Progenitor cell of endocrine pancreas (in vitro differentiated cells): Measurements from ENCODE around the gene ADAM19. TPM values are rescaled to one million over a fixed set of nuclear protein-coding genes. Genes with fewer than 3 reads are reported as not detected.

Experiments used
- DNase-seq: peaks from one replicate; pipeline ENCODE4 v3.0.0; 2021; ENCODE audit warnings: low spot score; ENCODE audit not compliant: unreplicated experiment
- H3K27ac Mint-ChIP-seq: 2 replicates; pipeline ENCODE4 v1.8.0; 2021; ENCODE audit warnings: mild to moderate bottlenecking, moderate library complexity, mixed read lengths
- H3K27me3 Mint-ChIP-seq: 2 replicates; pipeline ENCODE4 v1.8.0; 2021; ENCODE audit warnings: mixed read lengths
- H3K36me3 Mint-ChIP-seq: 2 replicates; pipeline ENCODE4 v1.8.0; 2022; ENCODE audit warnings: mixed read lengths; ENCODE audit not compliant: insufficient read depth
- H3K4me1 Mint-ChIP-seq: 2 replicates; pipeline ENCODE4 v1.8.0; 2021; ENCODE audit warnings: low read depth, mixed read lengths
- H3K4me3 Mint-ChIP-seq: 2 replicates; pipeline ENCODE4 v1.8.0; 2021; ENCODE audit warnings: low read depth, mild to moderate bottlenecking, moderate library complexity, mixed read lengths
- H3K9me3 Mint-ChIP-seq: 2 replicates; pipeline ENCODE4 v1.8.0; 2021; ENCODE audit warnings: low read depth, mixed read lengths
- total RNA-seq: library from RNA; stranded (reverse); gene quantifications from 2 replicates; pipeline ENCODE4 v1.2.1, GENCODE V29; 2021
- TF ChIP-seq, protein P1 (sequence below): fragments of 200-600 bp; sonication (generic); IDR thresholded peaks from one replicate; pipeline ENCODE4 v1.5.0; 2021; ENCODE audit warnings: antibody characterized with exemption, mild to moderate bottlenecking; ENCODE audit not compliant: unreplicated experiment

Gene ADAM19
- total RNA-seq, 1 donor from 2014 or later = 13.4 TPM

- peaks cover 13% of the 10 kb centered on the region for H3K4me1 Mint-ChIP-seq
- H3K4me3 Mint-ChIP-seq = no peak overlapping the region
- no peak for DNase-seq
- no peaks in the 10 kb centered on the region for H3K36me3 Mint-ChIP-seq
- no peaks in the 10 kb centered on the region for H3K27me3 Mint-ChIP-seq
- peaks cover 3% of the 10 kb centered on the region for H3K9me3 Mint-ChIP-seq
- H3K27ac Mint-ChIP-seq = no peak overlapping the region
- TF ChIP-seq, protein P1, sequence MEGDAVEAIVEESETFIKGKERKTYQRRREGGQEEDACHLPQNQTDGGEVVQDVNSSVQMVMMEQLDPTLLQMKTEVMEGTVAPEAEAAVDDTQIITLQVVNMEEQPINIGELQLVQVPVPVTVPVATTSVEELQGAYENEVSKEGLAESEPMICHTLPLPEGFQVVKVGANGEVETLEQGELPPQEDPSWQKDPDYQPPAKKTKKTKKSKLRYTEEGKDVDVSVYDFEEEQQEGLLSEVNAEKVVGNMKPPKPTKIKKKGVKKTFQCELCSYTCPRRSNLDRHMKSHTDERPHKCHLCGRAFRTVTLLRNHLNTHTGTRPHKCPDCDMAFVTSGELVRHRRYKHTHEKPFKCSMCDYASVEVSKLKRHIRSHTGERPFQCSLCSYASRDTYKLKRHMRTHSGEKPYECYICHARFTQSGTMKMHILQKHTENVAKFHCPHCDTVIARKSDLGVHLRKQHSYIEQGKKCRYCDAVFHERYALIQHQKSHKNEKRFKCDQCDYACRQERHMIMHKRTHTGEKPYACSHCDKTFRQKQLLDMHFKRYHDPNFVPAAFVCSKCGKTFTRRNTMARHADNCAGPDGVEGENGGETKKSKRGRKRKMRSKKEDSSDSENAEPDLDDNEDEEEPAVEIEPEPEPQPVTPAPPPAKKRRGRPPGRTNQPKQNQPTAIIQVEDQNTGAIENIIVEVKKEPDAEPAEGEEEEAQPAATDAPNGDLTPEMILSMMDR = no peak
Measured at GRCh38 chr5:157599565-157599964, 24.0 kb upstream of the ADAM19 start.

- DNase-seq = no peak
- TF ChIP-seq, protein P1 = no peak
- H3K9me3 Mint-ChIP-seq = peaks cover 3% of the 10 kb centered on the region
- peak overlapping the region; percentile 29 for H3K27ac Mint-ChIP-seq
- no peaks in the 10 kb centered on the region for H3K36me3 Mint-ChIP-seq
- H3K4me1 Mint-ChIP-seq = peaks cover 21% of the 10 kb centered on the region
- no peak overlapping the region for H3K4me3 Mint-ChIP-seq
- H3K27me3 Mint-ChIP-seq = no peaks in the 10 kb centered on the region
Measured at GRCh38 chr5:157598350-157598936, 22.9 kb upstream of the ADAM19 start.

DNA sequence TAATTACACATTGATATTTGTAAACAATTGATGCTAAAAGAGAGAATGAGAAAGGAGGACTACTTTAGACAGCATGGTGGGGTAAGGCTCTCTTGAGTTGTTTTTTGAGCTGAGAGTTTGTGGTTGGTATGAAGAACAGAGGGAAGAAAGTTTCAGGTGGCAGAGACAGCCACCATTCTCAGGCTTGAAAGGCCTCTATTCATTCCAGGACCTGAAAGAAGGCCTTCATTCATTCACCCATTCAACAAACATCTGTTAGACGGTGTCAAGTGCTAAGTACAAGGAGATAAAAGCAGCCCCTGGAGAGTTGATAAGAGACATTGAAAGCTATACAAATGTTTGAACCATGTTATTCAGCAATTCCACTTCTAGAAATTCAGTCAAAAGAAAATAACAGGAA lies 21.7 kb upstream of the ADAM19 start:
- TF ChIP-seq, protein P1 = no peak
- Mint-ChIP-seq H3K27me3 (no peaks in the 10 kb centered on the region), H3K27ac (peak overlapping the region; percentile 73), H3K4me1 (peaks cover 23% of the 10 kb centered on the region), H3K36me3 (no peaks in the 10 kb centered on the region), H3K9me3 (peaks cover 3% of the 10 kb centered on the region), H3K4me3 (no peak overlapping the region)
- no peak for DNase-seq

DNA sequence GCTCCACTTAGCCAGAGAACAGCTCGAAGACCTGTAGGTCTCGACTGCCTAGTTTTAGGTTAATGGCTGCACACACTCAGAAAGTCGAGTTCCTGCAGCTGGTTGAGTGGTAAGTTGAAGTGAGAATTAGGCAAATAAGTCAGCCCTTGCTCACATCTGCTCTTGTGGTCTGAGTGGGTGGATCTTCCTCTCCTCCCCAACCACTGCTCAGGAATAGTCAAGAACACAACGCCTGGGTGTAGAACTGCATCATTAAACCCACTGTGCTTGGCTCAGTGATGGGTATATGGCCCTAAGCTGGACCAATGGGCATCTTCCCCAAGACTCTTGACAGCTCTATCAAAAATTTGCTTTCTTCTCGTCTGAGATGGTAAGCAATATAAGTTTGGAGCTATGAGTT lies 20.9 kb upstream of the ADAM19 start:
- H3K9me3 Mint-ChIP-seq = peaks cover 9% of the 10 kb centered on the region
- H3K27me3 Mint-ChIP-seq = no peaks in the 10 kb centered on the region
- H3K27ac Mint-ChIP-seq = no peak overlapping the region
- H3K4me1 Mint-ChIP-seq = peaks cover 23% of the 10 kb centered on the region
- DNase-seq = no peak
- no peak overlapping the region for H3K4me3 Mint-ChIP-seq
- H3K36me3 Mint-ChIP-seq = no peaks in the 10 kb centered on the region
- TF ChIP-seq, protein P1 = no peak

DNA sequence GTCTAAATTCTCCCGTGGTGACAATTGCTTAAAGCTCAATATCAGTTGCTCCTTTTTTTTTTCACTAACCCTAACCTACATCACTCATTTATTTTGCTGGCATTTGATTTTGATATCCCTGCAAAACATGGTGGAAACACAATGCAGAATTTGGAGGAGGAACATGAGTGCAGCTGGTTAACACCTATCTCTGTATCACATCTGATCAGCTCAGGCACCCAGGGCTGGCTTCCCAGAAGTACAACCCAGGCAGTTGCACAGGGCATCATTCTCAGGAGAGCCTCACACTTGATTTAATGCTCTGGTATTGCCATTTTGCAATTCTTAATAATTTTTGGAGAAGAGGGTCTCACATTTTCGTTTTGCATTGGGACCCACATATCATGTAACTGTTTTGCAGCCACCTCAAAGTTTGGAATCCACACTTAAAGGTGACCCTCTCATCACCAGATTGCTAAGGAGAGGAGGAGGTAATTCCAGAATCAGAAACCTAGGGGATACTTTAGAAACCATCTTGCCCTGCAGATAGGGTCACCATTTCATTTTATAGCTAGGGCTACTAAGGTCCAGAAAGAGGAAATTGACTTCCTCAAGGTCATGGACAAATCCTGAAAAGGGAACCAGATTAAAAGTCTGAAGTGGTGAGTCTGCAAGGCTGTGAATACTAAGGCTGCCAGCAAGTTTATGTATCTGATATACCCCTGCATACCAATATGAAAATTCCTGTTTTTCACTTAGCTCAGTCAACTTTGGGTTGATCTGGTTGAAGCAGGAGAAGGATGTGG lies 19.3 kb upstream of the ADAM19 start:
- Mint-ChIP-seq H3K27me3 (no peaks in the 10 kb centered on the region), H3K36me3 (no peaks in the 10 kb centered on the region), H3K4me3 (no peak overlapping the region), H3K27ac (no peak overlapping the region), H3K4me1 (peaks cover 23% of the 10 kb centered on the region), H3K9me3 (peaks cover 9% of the 10 kb centered on the region)
- DNase-seq = no peak
- TF ChIP-seq, protein P1 = no peak
